ENCODE measurements around the gene AGXT.

The AGXT gene

DNA sequence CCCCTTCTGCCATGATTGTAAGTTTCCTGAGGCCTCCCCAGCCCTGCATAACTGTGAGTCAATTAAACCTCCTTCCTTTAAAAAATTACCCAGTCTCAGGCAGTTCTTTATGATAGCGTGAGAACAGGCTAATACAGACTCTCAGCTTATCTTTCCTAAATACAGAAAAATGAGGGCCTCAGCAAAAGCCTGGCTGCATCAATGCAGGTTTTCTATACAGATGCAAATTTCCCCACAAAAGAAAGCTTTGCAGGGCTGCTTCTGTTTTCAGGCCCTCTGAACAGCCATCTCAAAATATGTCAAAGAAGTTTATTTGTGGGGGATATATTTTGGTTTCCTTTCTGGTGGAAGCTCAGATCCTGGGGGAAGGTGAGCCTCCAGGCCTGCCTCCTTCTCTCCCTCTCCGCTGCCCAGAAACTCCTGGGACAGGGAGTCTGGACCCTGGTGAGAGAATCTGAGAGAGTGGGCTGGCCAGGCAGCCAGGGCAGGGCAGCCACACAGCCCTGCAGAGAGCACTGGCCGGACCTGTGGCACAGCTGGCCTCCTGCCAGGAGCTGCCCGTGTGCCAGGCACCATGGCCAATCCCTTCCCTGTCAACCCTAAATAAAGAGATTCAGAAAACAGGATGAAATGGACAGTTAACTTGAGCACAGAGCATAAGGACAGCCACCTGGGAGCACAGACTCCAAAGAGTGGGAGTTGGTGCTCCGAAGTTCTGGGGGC is 21.6 kb upstream of the AGXT start:
- TF ChIP-seq CTCF (IDR thresholded peaks at IDR 0.05; ENCODE audit: low read depth, low read length) = no peak
- no peak overlapping the region for H3K4me3 ChIP-seq (ENCODE audit: low read depth, low read length)

- H3K4me3 ChIP-seq (ENCODE audit: low read depth, low read length) = no peak overlapping the region
- no peak for TF ChIP-seq CTCF (IDR thresholded peaks at IDR 0.05; ENCODE audit: low read depth, low read length)
These were observed 20.8 kb upstream of the AGXT start for GRCh38 chr2:240847817-240848216.

DNA sequence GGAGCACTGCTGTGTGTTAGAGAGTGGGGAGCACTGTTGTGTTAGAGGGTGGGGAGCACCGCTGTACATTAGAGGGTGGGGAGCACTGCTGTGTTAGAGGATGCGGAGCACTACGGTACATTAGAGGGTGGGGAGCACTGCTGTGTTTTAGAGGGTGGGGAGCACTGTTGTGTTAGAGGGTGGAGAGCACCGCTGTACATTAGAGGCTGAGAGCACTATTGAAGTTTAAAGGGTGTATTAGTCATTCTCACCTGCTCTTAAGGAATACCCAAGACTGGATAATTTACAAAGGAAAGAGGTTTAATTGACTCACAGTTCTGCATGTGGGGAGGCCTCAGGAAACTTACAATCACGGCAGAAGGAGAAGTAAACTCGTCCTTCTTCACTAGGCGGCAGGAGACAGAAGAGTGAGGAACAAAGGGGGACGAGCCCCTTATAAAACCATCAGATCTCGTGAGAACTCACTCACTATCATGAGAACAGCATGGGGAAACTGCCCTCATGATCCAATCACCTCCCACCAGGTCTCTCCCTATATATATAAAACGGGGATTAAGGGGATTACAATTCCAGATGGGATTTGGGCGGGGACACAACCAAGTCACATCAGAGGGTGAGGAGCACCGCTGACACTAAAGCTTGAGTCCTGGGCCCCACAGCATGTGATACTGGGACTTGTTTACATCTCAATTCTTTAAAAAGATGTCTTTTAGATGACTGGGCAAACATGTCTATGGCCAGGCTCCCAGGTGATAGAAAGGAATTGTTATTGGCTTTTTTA is 19.5 kb upstream of the AGXT start:
- no peak overlapping the region for H3K4me3 ChIP-seq (ENCODE audit: low read depth, low read length)
- TF ChIP-seq CTCF (IDR thresholded peaks at IDR 0.05; ENCODE audit: low read depth, low read length) = no peak

DNA sequence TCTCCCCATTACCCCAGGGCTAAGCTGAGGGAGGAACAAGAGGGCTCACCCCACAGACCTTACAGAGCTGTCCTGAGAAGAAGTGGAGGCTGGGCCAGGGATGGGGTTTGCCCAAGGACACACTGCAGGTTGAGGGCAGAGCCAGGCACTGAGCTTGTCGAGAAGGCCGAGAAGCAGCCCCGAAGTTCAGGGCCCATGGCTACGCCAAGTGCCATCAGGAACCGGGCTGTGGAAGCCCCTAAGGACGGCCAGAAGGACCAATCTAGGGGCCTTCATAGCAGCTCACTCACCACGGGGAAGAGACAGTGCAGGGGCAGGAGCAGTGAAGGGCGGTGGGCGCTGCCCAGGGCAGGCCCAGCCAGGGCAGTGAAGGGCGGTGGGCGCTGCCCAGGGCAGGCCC is 18.6 kb upstream of the AGXT start:
- no peak overlapping the region for H3K4me3 ChIP-seq (ENCODE audit: low read depth, low read length)
- no peak for TF ChIP-seq CTCF (IDR thresholded peaks at IDR 0.05; ENCODE audit: low read depth, low read length)

GRCh38 chr2:240850756-240851077 is 17.9 kb upstream of the AGXT start:
- H3K4me3 ChIP-seq (ENCODE audit: low read depth, low read length) = no peak overlapping the region
- no peak for TF ChIP-seq CTCF (IDR thresholded peaks at IDR 0.05; ENCODE audit: low read depth, low read length)

GRCh38 chr2:240851078-240851991 is 17.3 kb upstream of the AGXT start:
- TF ChIP-seq CTCF (IDR thresholded peaks at IDR 0.05; ENCODE audit: low read depth, low read length) = peak; percentile 95
- H3K4me3 ChIP-seq (ENCODE audit: low read depth, low read length) = no peak overlapping the region
